GM12875 (cell line): ENCODE data around the gene MYL7.

Source experiments
- H3K4me3 ChIP-seq: one replicate; pipeline ENCODE4 v1.5.1; 2011; ENCODE audit warnings: low read depth, low read length, control low read depth
- CTCF ChIP-seq: IDR thresholded peaks from 2 replicates; pipeline ENCODE4 v1.5.1; 2011; ENCODE audit warnings: low read depth, mild to moderate bottlenecking, control low read depth, inconsistent platforms, low read length, moderate library complexity, borderline replicate concordance; ENCODE audit not compliant: insufficient read depth

The MYL7 gene

GRCh38 chr7:44094883-44095592 is 46.1 kb downstream of the MYL7 start:
- no peak for TF ChIP-seq CTCF
- no peak overlapping the region for H3K4me3 ChIP-seq

DNA sequence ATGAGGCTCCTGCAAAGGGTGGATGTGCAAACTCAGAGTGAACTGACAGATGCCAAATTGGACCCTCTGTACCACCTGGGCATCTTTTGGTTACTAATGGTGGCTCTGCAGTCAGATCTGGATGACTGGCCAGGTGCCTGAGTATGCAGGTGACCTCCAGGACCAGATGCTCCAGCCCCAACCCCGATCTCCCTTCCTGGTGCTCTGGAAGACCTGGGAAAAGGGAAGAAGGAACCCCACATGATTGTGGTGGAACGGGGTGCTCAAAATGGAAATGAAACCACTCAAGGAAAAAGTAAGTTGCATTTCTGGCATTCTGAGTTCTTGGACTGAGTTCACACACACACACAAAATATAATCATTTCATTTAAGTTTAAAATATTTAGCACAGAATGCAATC is 46.8 kb downstream of the MYL7 start:
- TF ChIP-seq CTCF: no peak
- H3K4me3 ChIP-seq: no peak overlapping the region

DNA sequence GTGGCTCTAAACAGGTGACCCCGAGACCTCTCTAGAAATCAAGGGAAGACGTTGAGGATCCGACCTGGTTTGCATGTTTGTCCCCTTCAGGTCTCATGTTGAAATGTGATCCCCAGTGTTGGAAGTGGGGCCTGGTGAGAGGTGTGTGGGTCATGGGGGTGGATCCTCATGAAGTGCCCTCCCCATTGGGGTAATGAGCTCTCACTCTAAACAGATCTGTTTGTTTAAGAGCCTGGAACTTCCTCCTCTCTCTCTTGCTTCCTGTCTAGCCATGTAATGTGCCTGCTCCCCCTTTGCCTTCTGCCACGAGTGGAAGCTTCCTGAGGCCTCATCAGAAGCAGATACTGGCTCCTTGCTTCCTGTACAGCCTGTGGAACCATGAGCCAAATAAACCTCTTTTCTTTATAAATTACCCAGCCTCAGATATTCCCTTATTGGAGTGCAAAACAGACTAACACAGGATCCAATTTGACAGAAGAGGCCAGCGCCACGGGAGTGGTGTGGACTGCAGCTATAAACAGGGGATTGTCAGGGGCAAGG is 48.0 kb downstream of the MYL7 start:
- no peak overlapping the region for H3K4me3 ChIP-seq
- no peak for TF ChIP-seq CTCF
